Fibroblast of mammary gland (primary cell): Measurements from ENCODE around the gene CST6.

Experiments
- DNase-seq: peaks from one replicate; pipeline ENCODE4 v3.0.0-alpha.2; 2010; ENCODE audit warnings: low read depth
- H3K4me3 ChIP-seq: 2 replicates; pipeline ENCODE4 v1.5.1; 2011; ENCODE audit warnings: low read depth, mild to moderate bottlenecking, low read length, moderate library complexity; ENCODE audit not compliant: control insufficient read depth
- CTCF ChIP-seq: conservative IDR thresholded peaks from 2 replicates; pipeline ENCODE4 v1.5.1; 2011; ENCODE audit warnings: low read depth, low read length, inconsistent platforms; ENCODE audit not compliant: control insufficient read depth, insufficient read depth

CST6 gene

DNA sequence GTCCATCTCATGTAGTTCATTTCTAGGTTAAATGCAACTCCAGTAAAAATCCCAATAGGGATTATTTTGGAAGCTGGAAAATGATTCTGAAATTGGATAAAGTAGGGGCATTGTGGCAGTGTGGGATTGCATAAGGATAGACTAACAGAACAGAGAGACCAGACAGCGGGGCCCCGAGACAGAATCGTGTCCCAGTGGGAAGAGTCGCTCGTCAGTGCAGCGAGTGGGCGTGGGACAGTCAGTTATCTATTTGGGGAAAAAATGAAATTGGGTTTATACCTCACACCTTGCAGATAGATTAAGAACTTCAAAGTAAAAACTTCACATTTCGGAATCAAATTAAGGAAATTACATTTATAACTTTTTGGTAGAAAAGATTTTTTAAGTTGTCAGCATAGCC, 39.7 kb upstream of the CST6 start:
- no peak for TF ChIP-seq CTCF
- H3K4me3 ChIP-seq: no peak overlapping the region
- no peak for DNase-seq

- H3K4me3 ChIP-seq: no peak overlapping the region
- peak; percentile 78 for DNase-seq
- no peak for TF ChIP-seq CTCF
Observed at GRCh38 chr11:65973439-65974110, 38.2 kb upstream of the CST6 start.

GRCh38 chr11:65975771-65976170, 36.0 kb upstream of the CST6 start:
- no peak overlapping the region for H3K4me3 ChIP-seq
- DNase-seq: no peak
- no peak for TF ChIP-seq CTCF

- H3K4me3 ChIP-seq: no peak overlapping the region
- TF ChIP-seq CTCF: no peak
- no peak for DNase-seq
Observed at GRCh38 chr11:65976216-65977176, 35.3 kb upstream of the CST6 start.

GRCh38 chr11:65977621-65978390, 34.0 kb upstream of the CST6 start:
- no peak for TF ChIP-seq CTCF
- no peak overlapping the region for H3K4me3 ChIP-seq
- DNase-seq: no peak

- no peak for DNase-seq
- H3K4me3 ChIP-seq: no peak overlapping the region
- TF ChIP-seq CTCF: no peak
Observed at GRCh38 chr11:65978391-65979238, 33.2 kb upstream of the CST6 start.
